Measurements from ENCODE around the gene AFG1L.

DNA sequence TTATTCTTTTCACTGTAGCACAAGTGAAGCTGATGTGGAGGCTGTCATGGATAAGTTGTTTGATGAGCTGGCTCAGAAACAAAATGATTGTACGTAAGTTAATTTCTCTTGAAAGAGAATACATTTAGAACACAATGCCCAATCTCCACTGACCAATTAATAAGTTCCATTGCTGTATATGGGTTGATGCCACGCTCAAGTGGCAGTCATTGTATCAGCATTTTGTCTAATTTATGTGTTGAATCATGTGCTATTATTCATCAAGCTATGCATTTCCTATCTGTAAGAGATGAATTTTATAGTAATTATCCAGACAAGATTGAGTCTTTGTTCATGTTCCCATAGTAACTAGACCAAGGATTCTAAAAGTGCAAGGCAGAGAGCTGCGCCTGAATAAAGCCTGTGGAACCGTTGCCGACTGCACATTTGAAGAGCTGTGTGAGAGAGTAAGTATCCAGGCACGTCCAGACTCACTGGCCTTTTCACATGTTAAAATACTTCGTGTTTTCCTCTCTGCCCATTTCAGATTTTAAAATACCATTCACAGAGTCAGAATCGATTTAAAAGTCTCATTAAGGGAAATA is 182.1 kb downstream of the AFG1L start:
- TF ChIP-seq, protein P1, sequence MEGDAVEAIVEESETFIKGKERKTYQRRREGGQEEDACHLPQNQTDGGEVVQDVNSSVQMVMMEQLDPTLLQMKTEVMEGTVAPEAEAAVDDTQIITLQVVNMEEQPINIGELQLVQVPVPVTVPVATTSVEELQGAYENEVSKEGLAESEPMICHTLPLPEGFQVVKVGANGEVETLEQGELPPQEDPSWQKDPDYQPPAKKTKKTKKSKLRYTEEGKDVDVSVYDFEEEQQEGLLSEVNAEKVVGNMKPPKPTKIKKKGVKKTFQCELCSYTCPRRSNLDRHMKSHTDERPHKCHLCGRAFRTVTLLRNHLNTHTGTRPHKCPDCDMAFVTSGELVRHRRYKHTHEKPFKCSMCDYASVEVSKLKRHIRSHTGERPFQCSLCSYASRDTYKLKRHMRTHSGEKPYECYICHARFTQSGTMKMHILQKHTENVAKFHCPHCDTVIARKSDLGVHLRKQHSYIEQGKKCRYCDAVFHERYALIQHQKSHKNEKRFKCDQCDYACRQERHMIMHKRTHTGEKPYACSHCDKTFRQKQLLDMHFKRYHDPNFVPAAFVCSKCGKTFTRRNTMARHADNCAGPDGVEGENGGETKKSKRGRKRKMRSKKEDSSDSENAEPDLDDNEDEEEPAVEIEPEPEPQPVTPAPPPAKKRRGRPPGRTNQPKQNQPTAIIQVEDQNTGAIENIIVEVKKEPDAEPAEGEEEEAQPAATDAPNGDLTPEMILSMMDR (conservative IDR thresholded peaks at IDR 0.05; ENCODE audit: low read length), result no peak
- no peak for TF ChIP-seq EZH2phosphoT487 (IDR thresholded peaks at IDR 0.05; ENCODE audit: borderline replicate concordance)

Data from Loucy (cell line).